GM23338 (cell line): Measurements from ENCODE around the gene CHMP4A. TPM values are rescaled to one million over a fixed set of nuclear protein-coding genes. Genes with fewer than 3 reads are reported as not detected.

ENCODE experiments used
- ATAC-seq: fragments of 200-7000 bp; cut with Tn5 transposase; 3 replicates; pipeline ENCODE4 v1.9.1; 2020
- DNase-seq: peaks from one replicate; pipeline ENCODE4 v3.0.0-alpha.2; 2015; ENCODE audit warnings: low spot score
- H2AFZ ChIP-seq: fragments of 200-600 bp; sonication (generic); 2 replicates; pipeline ENCODE4 v1.8.0; 2016; ENCODE audit warnings: antibody characterized with exemption, mild to moderate bottlenecking, moderate library complexity
- H3F3A ChIP-seq: fragments of 200-600 bp; sonication (generic); replicated peaks from 2 replicates; pipeline ENCODE4 v1.8.0; 2017; ENCODE audit warnings: antibody characterized with exemption, mixed run types, low read depth
- H3K27ac ChIP-seq: fragments of 200-600 bp; sonication (generic); 2 replicates; pipeline ENCODE4 v1.6.1; 2016; ENCODE audit warnings: low read depth
- H3K27me3 ChIP-seq: fragments of 200-600 bp; sonication (generic); 2 replicates; pipeline ENCODE4 v1.8.0; 2016; ENCODE audit warnings: mild to moderate bottlenecking, mixed run types, moderate library complexity; ENCODE audit not compliant: insufficient read depth
- H3K36me3 ChIP-seq: fragments of 200-600 bp; sonication (generic); 2 replicates; pipeline ENCODE4 v1.8.0; 2016; ENCODE audit warnings: mild to moderate bottlenecking; ENCODE audit not compliant: insufficient read depth
- H3K4me1 ChIP-seq: fragments of 200-600 bp; sonication (generic); 2 replicates; pipeline ENCODE4 v1.8.0; 2016; ENCODE audit warnings: mild to moderate bottlenecking, moderate library complexity; ENCODE audit not compliant: insufficient read depth
- H3K4me2 ChIP-seq: fragments of 200-600 bp; sonication (generic); 2 replicates; pipeline ENCODE4 v1.7.1; 2017; ENCODE audit warnings: mixed run types
- H3K4me3 ChIP-seq: fragments of 200-600 bp; sonication (generic); 2 replicates; pipeline ENCODE4 v1.6.1; 2016; ENCODE audit warnings: mixed run types
- H3K79me2 ChIP-seq: fragments of 200-600 bp; sonication (generic); replicated peaks from 2 replicates; pipeline ENCODE4 v1.8.0; 2017; ENCODE audit warnings: mild to moderate bottlenecking; ENCODE audit not compliant: insufficient read depth
- H3K9me2 ChIP-seq: fragments of 200-600 bp; sonication (generic); 2 replicates; pipeline ENCODE4 v1.8.0; 2017; ENCODE audit not compliant: insufficient read depth
- H4K20me1 ChIP-seq: fragments of 200-600 bp; sonication (generic); replicated peaks from 2 replicates; pipeline ENCODE4 v1.8.0; 2017; ENCODE audit warnings: mild to moderate bottlenecking; ENCODE audit not compliant: insufficient read depth
- H3K27ac Mint-ChIP-seq: 2 replicates; pipeline ENCODE4 v1.8.0; 2020; ENCODE audit warnings: inconsistent platforms, mild to moderate bottlenecking, moderate library complexity, mixed read lengths
- H3K27me3 Mint-ChIP-seq: 3 replicates; pipeline ENCODE4 v1.8.0; 2022; ENCODE audit warnings: low read depth, mild to moderate bottlenecking, moderate library complexity, mixed read lengths, inconsistent platforms; ENCODE audit not compliant: insufficient read depth, poor library complexity
- H3K36me3 Mint-ChIP-seq: 3 replicates; pipeline ENCODE4 v1.8.0; 2021; ENCODE audit warnings: low read depth, mild to moderate bottlenecking, inconsistent platforms, moderate library complexity, mixed read lengths
- H3K4me1 Mint-ChIP-seq: 3 replicates; pipeline ENCODE4 v1.8.0; 2020; ENCODE audit warnings: mild to moderate bottlenecking, inconsistent platforms, mixed read lengths
- H3K4me3 Mint-ChIP-seq: 3 replicates; pipeline ENCODE4 v1.8.0; 2021; ENCODE audit warnings: moderate library complexity, mild to moderate bottlenecking, inconsistent platforms, mixed read lengths
- H3K9me3 Mint-ChIP-seq: 3 replicates; pipeline ENCODE4 v1.8.0; 2020; ENCODE audit warnings: moderate library complexity, mild to moderate bottlenecking, inconsistent platforms, mixed read lengths
- CREB1 ChIP-seq: fragments of 250-450 bp; sonication (Bioruptor Pico); IDR thresholded peaks from 2 replicates; pipeline ENCODE4 v1.5.0; 2020; ENCODE audit warnings: low read depth, mild to moderate bottlenecking, moderate library complexity
- CTCF ChIP-seq, 2 experiments: fragments of 200-600 bp in 1 of 2; sonication (generic) in 1 of 2; conservative IDR thresholded peaks; 2 replicates each; pipeline versions ENCODE4 v1.5.1 to v1.6.1; 2016 to 2017; ENCODE audit warnings: antibody characterized with exemption in 2 of 2, low read depth in 2 of 2, mild to moderate bottlenecking in 2 of 2, moderate library complexity in 1 of 2
- ETS1 ChIP-seq: IDR thresholded peaks from 2 replicates; pipeline ENCODE4 v1.6.1; 2016; ENCODE audit warnings: antibody characterized with exemption
- EZH2 ChIP-seq: fragments of 200-600 bp; sonication (generic); IDR thresholded peaks from one replicate; pipeline ENCODE4 v1.8.0; 2017; ENCODE audit warnings: antibody characterized with exemption, mild to moderate bottlenecking, low read depth; ENCODE audit not compliant: unreplicated experiment
- JUNB ChIP-seq: IDR thresholded peaks from one replicate; pipeline ENCODE4 v1.6.1; 2016; ENCODE audit warnings: antibody characterized with exemption; ENCODE audit not compliant: unreplicated experiment
- NANOG ChIP-seq: IDR thresholded peaks from 2 replicates; pipeline ENCODE4 v1.6.1; 2016; ENCODE audit warnings: antibody characterized with exemption, borderline replicate concordance
- POLR2AphosphoS5 ChIP-seq: IDR thresholded peaks from 2 replicates; pipeline ENCODE4 v1.6.1; 2016; ENCODE audit warnings: antibody characterized with exemption, low read depth
- ZNF114 ChIP-seq: fragments of 250-450 bp; sonication (Bioruptor Pico); IDR thresholded peaks from 2 replicates; pipeline ENCODE4 v1.5.0; 2020; ENCODE audit warnings: mild to moderate bottlenecking, moderate library complexity
- ZNF462 ChIP-seq: fragments of 250-450 bp; sonication (Bioruptor Pico); IDR thresholded peaks from 2 replicates; pipeline ENCODE4 v1.5.0; 2020; ENCODE audit warnings: mild to moderate bottlenecking, moderate library complexity
- polyA plus RNA-seq: library from polyadenylated mRNA; unstranded; fragments of >200 nt; fragmentation: Nextera tagmentation; extraction: Ambion mirVana; gene quantifications from 2 replicates; pipeline ENCODE4 v1.2.1, GENCODE V29; 2016
- total RNA-seq: library from RNA; depleted of rRNA; stranded (reverse); fragments of >200 nt; shearing (Covaris generic); gene quantifications from 2 replicates; pipeline ENCODE4 v1.2.3, GENCODE V29; 2014

Gene CHMP4A
- total and polyA plus RNA-seq, 2 experiments from 2014 or later, result 19.3 to 36.9 TPM

- TF ChIP-seq ETS1 (no peak), CTCF (conservative IDR thresholded peaks at IDR 0.05; ENCODE audit: low read depth in 2 of 2) (no peak), CREB1 (CRISPR knock-in tag) (no peak)
Measured at GRCh38 chr14:24238527-24239037, 25.3 kb upstream of the CHMP4A start (continued).

- Mint-ChIP-seq H3K27ac (no peak overlapping the region), H3K4me3 (no peak overlapping the region), H3K27me3 (peaks cover 10% of the 10 kb centered on the region), H3K9me3 (no peaks in the 10 kb centered on the region), H3K36me3 (peaks cover 52% of the 10 kb centered on the region), H3K4me1 (peaks cover 12% of the 10 kb centered on the region)
- Histone ChIP-seq H3F3A (peaks cover 11% of the 10 kb centered on the region), H3K27me3 (no peaks in the 10 kb centered on the region), H3K4me3 (no peak overlapping the region), H2AFZ (no peak overlapping the region), H3K36me3 (peaks cover 17% of the 10 kb centered on the region; the same call in 1 of the 2 replicates), H3K4me1 (peaks cover 13% of the 10 kb centered on the region; the same call in 1 of the 2 replicates), H4K20me1 (peaks cover 3% of the 10 kb centered on the region; the same call in 1 of the 2 replicates), H3K27ac (no peak overlapping the region), H3K79me2 (peaks cover 18% of the 10 kb centered on the region), H3K4me2 (no peak overlapping the region), H3K9me2 (no peaks in the 10 kb centered on the region)
- DNase-seq (no peak), ATAC-seq (no peak)
- TF ChIP-seq CTCF (conservative IDR thresholded peaks at IDR 0.05; ENCODE audit: low read depth in 2 of 2) (no peak), ETS1 (no peak), CREB1 (CRISPR knock-in tag) (no peak), EZH2 (no peak), POLR2AphosphoS5 (no peak), NANOG (no peak), JUNB (no peak), ZNF114 (no peak), ZNF462 (no peak)
Measured at GRCh38 chr14:24238123-24238522, 24.8 kb upstream of the CHMP4A start.
